Duodenal mucosa (tissue), 2 donors: ENCODE data around the gene STAG3.
"Not testable (repeated sequence)": the region's sequence is repeated elsewhere in the genome, so short reads cannot be mapped to it uniquely, and the experiment has no call there.

Experiments
- H3K27ac ChIP-seq: one replicate; pipeline ENCODE4 v1.7.0; 2013; ENCODE audit warnings: low read depth, low read length
- H3K27me3 ChIP-seq, 2 donors: one replicate each; pipeline ENCODE4 v1.7.0; 2013; ENCODE audit warnings: low read length in 2 of 2, control low read depth in 1 of 2; ENCODE audit not compliant: insufficient read depth in 2 of 2, control insufficient read depth in 1 of 2
- H3K36me3 ChIP-seq, 2 donors: one replicate each; pipeline ENCODE4 v1.7.0; 2013; ENCODE audit warnings: low read length in 2 of 2, control low read depth in 1 of 2; ENCODE audit not compliant: insufficient read depth in 2 of 2, control insufficient read depth in 1 of 2
- H3K4me1 ChIP-seq, 2 donors: one replicate each; pipeline ENCODE4 v1.7.0; 2013; ENCODE audit warnings: low read length in 2 of 2, control low read depth in 1 of 2; ENCODE audit not compliant: insufficient read depth in 2 of 2, control insufficient read depth in 1 of 2
- H3K4me3 ChIP-seq, 2 donors: one replicate each; pipeline ENCODE4 v1.7.0; 2013; ENCODE audit warnings: low read length in 2 of 2, low read depth in 1 of 2
- H3K9ac ChIP-seq, 2 donors: one replicate each; pipeline ENCODE4 v1.7.0; 2013; ENCODE audit warnings: low read length in 2 of 2, low read depth in 1 of 2
- H3K9me3 ChIP-seq, 2 donors: one replicate each; pipeline ENCODE4 v1.7.0; 2013; ENCODE audit warnings: low read length in 2 of 2, control low read depth in 1 of 2; ENCODE audit not compliant: control insufficient read depth in 1 of 2

Gene STAG3

DNA sequence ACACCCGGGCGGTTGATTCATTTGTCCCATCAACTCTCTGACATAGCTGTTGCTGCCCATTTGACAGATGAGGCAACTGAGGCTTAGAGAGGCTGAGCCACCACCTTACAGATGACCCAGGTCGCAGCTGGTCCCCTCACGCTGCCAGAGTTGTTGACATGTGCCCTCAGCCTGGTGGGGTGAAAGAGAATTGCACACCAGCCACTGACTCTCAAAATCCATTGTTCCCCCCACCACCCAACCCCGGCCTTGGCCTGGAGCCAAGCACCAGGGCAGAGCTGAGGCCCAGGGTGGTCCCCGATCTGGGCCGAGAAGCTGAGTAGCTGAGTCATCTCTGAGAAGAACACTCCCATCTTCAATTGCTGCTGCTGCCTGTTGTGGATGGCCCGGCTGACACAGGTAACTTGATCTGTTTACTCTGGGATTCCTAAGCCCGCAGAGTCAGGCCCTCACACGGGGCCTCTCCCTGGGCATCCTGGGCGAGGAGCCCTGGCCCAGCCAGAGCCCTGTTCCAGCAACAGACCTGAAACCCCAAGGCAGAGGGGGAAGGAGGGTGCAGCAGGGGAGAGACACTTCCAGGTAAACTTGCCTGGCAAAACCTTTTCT is 69.5 kb downstream of the STAG3 start:
- Histone ChIP-seq H3K27me3 (no peaks in the 10 kb centered on the region), H3K9ac (no peak overlapping the region), H3K9me3 (no peaks in the 10 kb centered on the region), H3K4me1 (no peaks in the 10 kb centered on the region), H3K36me3 (no peaks in the 10 kb centered on the region), H3K4me3 (no peak overlapping the region), H3K27ac (no peak overlapping the region)

DNA sequence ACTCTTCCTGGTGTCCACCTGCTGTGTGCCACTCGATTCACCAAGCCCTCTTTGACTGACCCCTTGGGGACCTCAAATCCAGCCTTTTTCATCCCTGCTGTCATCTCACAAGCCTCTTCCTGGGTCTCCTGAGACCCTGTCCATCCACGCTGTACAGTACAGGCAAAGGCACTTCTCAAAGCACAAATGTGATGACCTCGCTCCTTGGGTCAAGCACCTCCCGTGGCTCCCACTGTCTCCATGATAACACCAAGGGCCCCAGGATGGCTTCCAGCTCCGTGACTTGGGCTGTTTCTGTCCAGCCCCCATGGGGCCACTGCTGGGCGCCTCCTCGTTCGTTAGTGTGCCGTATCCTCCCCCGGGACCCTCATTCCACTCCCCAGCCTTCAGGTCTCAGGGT is 70.8 kb downstream of the STAG3 start:
- H3K27me3 ChIP-seq, result no peaks in the 10 kb centered on the region
- H3K9me3 ChIP-seq, result no peaks in the 10 kb centered on the region
- no peaks in the 10 kb centered on the region for H3K4me1 ChIP-seq
- H3K9ac ChIP-seq, result no peak overlapping the region
- no peaks in the 10 kb centered on the region for H3K36me3 ChIP-seq
- no peak overlapping the region for H3K4me3 ChIP-seq
- no peak overlapping the region for H3K27ac ChIP-seq

DNA sequence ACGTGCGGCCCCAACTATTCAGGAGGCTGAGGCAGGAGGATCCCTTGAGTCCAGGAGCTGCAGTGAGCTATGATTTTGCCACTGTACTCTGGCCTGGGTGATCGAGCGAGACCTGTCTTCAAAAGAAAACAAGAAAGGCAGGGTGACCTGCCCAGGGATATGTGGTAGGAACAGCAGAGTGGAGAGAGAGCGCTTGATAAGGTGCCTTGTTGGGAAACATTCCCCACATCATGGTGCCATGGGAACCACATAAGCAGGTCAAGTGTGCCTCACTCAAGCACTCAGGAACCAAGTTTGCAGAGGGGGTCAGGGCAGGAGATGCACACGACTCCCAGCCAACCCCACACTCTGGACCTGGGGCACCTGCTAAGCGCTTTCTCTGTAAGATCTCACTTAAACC is 79.3 kb downstream of the STAG3 start:
- H3K4me3 ChIP-seq, result no peak overlapping the region
- no peaks in the 10 kb centered on the region for H3K9me3 ChIP-seq
- H3K9ac ChIP-seq, result no peak overlapping the region
- no peak overlapping the region for H3K27ac ChIP-seq
- no peaks in the 10 kb centered on the region for H3K4me1 ChIP-seq
- no peaks in the 10 kb centered on the region for H3K27me3 ChIP-seq
- no peaks in the 10 kb centered on the region for H3K36me3 ChIP-seq

DNA sequence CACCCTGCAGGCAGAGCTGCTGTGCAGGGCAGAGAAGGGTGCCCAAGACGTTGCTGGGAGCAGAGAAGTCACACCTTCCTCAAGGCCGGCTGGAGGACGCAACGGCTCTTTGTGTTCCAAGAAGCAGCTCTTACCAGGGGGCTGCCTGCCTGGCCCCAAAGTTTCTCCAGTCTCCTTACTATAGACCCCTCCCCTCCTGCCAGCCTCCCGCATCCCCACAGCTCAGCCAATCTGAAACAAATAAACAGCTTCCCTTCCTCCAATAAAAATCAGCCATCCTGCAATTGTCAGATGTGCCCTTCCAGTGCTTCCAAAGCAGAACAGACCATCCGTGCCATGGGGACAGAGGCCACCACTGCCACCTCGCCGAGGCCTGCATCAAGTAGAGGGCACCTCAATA is 82.3 kb downstream of the STAG3 start:
- H3K27me3 ChIP-seq, H3K4me1 ChIP-seq, H3K27ac ChIP-seq, H3K9me3 ChIP-seq, H3K4me3 ChIP-seq, H3K9ac ChIP-seq, H3K36me3 ChIP-seq: not testable (repeated sequence)

DNA sequence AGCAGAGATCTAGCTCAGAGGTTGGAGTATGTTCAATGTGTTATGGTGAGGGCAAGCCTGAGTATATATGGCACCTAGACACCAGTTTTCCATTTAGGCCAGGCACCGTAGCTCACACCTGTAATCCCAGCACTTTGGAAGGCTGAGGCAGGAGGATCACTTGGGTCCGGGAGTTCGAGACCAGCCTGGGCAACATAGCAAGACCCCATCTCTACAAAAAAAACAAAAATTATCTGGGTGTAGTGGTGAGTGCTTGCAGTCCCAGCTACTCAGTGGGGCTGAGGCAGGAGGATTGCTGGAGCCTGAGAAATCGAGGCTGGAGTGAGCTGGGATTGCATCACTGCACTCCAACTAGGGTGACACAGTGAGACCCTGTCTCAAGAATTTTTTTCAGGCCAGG is 85.2 kb downstream of the STAG3 start:
- not testable (repeated sequence) for H3K9me3 ChIP-seq, H3K27me3 ChIP-seq, H3K9ac ChIP-seq, H3K4me1 ChIP-seq, H3K4me3 ChIP-seq, H3K27ac ChIP-seq, H3K36me3 ChIP-seq
